Measurements from ENCODE around the gene COL5A2.

Gene COL5A2

GRCh38 chr2:189091253-189091652, 88.3 kb downstream of the COL5A2 start:
- no peak for DNase-seq

GRCh38 chr2:189088591-189089205, 90.9 kb downstream of the COL5A2 start:
- DNase-seq = no peak

GRCh38 chr2:189086710-189087109, 92.9 kb downstream of the COL5A2 start:
- no peak for DNase-seq

GRCh38 chr2:189086250-189086649, 93.3 kb downstream of the COL5A2 start:
- DNase-seq = no peak

GRCh38 chr2:189083606-189084005, 96.0 kb downstream of the COL5A2 start:
- DNase-seq = no peak

GRCh38 chr2:189083106-189083505, 96.5 kb downstream of the COL5A2 start:
- DNase-seq = no peak

- no peak for DNase-seq
These were observed 97.1 kb downstream of the COL5A2 start for GRCh38 chr2:189082376-189082975.

- DNase-seq = no peak
These were observed 103.0 kb downstream of the COL5A2 start for GRCh38 chr2:189076572-189076971.

- no peak for DNase-seq
These were observed 103.4 kb downstream of the COL5A2 start for GRCh38 chr2:189076120-189076519.

- no peak for DNase-seq
These were observed 105.1 kb downstream of the COL5A2 start for GRCh38 chr2:189074506-189074905.

- DNase-seq = no peak
These were observed 107.5 kb downstream of the COL5A2 start for GRCh38 chr2:189072036-189072435.

- DNase-seq = no peak
These were observed 109.5 kb downstream of the COL5A2 start for GRCh38 chr2:189069855-189070619.

GRCh38 chr2:189066037-189066436, 113.5 kb downstream of the COL5A2 start:
- no peak for DNase-seq

- no peak for DNase-seq
These were observed 119.4 kb downstream of the COL5A2 start for GRCh38 chr2:189060096-189060642.

- DNase-seq = no peak
These were observed 122.2 kb downstream of the COL5A2 start for GRCh38 chr2:189057316-189057715.

GRCh38 chr2:189056200-189057106, 123.1 kb downstream of the COL5A2 start:
- DNase-seq = no peak

- no peak for DNase-seq
These were observed 129.3 kb downstream of the COL5A2 start for GRCh38 chr2:189050165-189050712.

GRCh38 chr2:189049709-189050164, 129.8 kb downstream of the COL5A2 start:
- no peak for DNase-seq

- DNase-seq = no peak
These were observed 131.4 kb downstream of the COL5A2 start for GRCh38 chr2:189048189-189048588.

GRCh38 chr2:189047171-189047888, 132.2 kb downstream of the COL5A2 start:
- DNase-seq = no peak

GRCh38 chr2:189046320-189046719, 133.2 kb downstream of the COL5A2 start:
- DNase-seq = no peak

GRCh38 chr2:189045836-189046235, 133.7 kb downstream of the COL5A2 start:
- no peak for DNase-seq

Measured in NCI-H524 treated with DMSO at 0.1 percent for 48 hours (cell line).